HUES64 (cell line): Measurements from ENCODE around the gene CHST7.

Experiments
- H3K27ac ChIP-seq: 2 replicates; pipeline ENCODE4 v1.7.0; 2013; ENCODE audit warnings: low read depth, low read length, inconsistent platforms
- H3K27me3 ChIP-seq: 2 replicates; pipeline ENCODE4 v1.6.1; 2013; ENCODE audit warnings: mild to moderate bottlenecking, low read length; ENCODE audit not compliant: insufficient read depth
- H3K36me3 ChIP-seq: 2 replicates; pipeline ENCODE4 v1.6.1; 2013; ENCODE audit warnings: mild to moderate bottlenecking, low read length; ENCODE audit not compliant: insufficient read depth
- H3K4me1 ChIP-seq: 2 replicates; pipeline ENCODE4 v1.6.1; 2013; ENCODE audit warnings: mild to moderate bottlenecking, low read length, moderate library complexity; ENCODE audit not compliant: insufficient read depth
- H3K4me3 ChIP-seq: 2 replicates; pipeline ENCODE4 v1.5.1; 2013; ENCODE audit warnings: mild to moderate bottlenecking, low read length, moderate library complexity
- H3K9ac ChIP-seq: 2 replicates; pipeline ENCODE4 v1.6.1; 2013; ENCODE audit warnings: mild to moderate bottlenecking, low read depth, low read length
- H3K9me3 ChIP-seq: 2 replicates; pipeline ENCODE4 v1.6.1; 2013; ENCODE audit warnings: low read depth, low read length; ENCODE audit not compliant: insufficient read depth
- WGBS: fragments of 150-250, 120-280 bp; methylation state at CpG from one replicate; pipeline ENCODE4 v1.1.7; 2013; ENCODE audit warnings: missing lambda C conversion rate; 5-methylcytosine and 5-hydroxymethylcytosine counted together

CHST7 gene

DNA sequence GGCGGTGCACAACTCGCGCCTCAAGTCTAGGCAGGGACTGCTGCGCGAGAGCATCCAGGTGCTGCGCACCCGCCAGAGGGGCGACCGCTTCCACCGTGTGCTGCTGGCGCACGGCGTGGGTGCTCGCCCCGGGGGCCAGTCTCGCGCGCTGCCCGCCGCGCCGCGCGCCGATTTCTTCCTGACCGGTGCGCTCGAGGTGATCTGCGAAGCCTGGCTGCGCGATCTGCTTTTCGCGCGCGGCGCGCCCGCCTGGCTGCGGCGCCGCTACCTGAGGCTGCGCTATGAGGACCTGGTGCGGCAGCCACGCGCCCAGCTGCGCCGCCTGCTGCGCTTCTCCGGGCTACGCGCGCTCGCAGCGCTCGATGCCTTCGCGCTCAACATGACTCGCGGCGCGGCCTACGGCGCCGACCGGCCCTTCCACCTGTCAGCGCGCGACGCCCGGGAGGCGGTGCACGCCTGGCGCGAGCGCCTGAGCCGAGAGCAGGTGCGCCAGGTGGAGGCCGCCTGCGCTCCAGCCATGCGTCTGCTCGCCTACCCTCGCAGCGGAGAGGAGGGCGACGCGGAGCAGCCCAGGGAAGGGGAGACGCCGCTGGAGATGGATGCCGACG, 1.3 kb downstream of the CHST7 start:
- no peak overlapping the region for H3K27ac ChIP-seq
- peak overlapping the region; percentile 66 for H3K9ac ChIP-seq
- H3K4me1 ChIP-seq: peaks cover 13% of the 10 kb centered on the region; the same call in 1 of the 2 replicates
- peaks cover 3% of the 10 kb centered on the region; the same call in 1 of the 2 replicates for H3K36me3 ChIP-seq
- H3K9me3 ChIP-seq: no peaks in the 10 kb centered on the region
- WGBS: under 1% methylated on average over 90 of the region's 90 CpGs
- H3K4me3 ChIP-seq: peak overlapping the region; percentile 72
- H3K27me3 ChIP-seq: peaks cover 14% of the 10 kb centered on the region; the same call in 1 of the 2 replicates

DNA sequence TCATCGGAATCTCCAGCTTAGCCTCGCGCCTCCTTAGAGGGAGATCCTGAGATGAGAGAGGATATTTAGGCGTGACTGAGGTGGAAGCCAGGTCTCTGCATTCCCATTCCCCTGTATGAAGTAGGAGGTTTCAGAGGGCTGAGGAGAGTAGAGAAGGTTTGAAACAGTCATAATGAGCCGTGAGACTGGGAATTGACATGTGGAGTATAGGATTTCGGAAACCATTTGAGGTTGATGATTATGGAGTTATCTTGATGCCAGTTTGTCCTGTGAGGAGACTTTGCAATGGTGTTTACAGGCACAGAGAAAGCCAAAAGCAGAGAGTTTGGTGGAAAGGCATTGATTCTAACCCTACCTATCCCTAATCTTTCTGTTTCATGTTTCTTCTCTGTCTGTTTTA, 2.0 kb downstream of the CHST7 start:
- H3K36me3 ChIP-seq: peaks cover 3% of the 10 kb centered on the region; the same call in 1 of the 2 replicates
- H3K4me1 ChIP-seq: peaks cover 13% of the 10 kb centered on the region; the same call in 1 of the 2 replicates
- H3K4me3 ChIP-seq: peak overlapping the region; percentile 72
- no peaks in the 10 kb centered on the region for H3K9me3 ChIP-seq
- H3K9ac ChIP-seq: peak overlapping the region; percentile 66; the same call in 1 of the 2 replicates
- no peak overlapping the region for H3K27ac ChIP-seq
- WGBS: 2% methylated on average over 6 of the region's 6 CpGs
- H3K27me3 ChIP-seq: peaks cover 14% of the 10 kb centered on the region; the same call in 1 of the 2 replicates

DNA sequence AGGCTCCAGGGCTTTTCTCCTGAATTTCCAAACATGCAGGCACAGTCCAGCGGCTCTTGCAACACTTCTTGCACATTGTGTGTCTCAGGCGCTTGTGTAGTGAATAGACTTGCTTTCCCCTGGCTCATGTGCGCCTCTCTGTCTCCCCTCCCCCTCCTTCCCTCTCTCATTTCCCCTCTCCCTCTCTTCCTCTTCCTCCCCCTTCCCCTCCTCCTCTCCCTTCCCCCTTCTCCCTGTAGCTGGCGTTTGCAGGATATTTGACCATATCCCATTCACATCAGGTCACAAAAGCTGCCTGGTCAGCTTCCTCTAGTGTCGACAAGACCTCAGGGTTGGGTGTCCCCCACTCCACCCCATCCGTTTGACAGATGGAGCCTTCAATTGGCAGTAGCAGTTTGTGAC, 2.4 kb downstream of the CHST7 start:
- peak overlapping the region; percentile 72 for H3K4me3 ChIP-seq
- 0 out of 2 replicates have a peak overlapping the region, but pooled peaks have one; percentile 66 for H3K9ac ChIP-seq
- H3K9me3 ChIP-seq: no peaks in the 10 kb centered on the region
- no peak overlapping the region for H3K27ac ChIP-seq
- WGBS: 1% methylated on average over 6 of the region's 6 CpGs
- peaks cover 14% of the 10 kb centered on the region; the same call in 1 of the 2 replicates for H3K27me3 ChIP-seq
- peaks cover 12% of the 10 kb centered on the region; the same call in 1 of the 2 replicates for H3K4me1 ChIP-seq
- peaks cover 3% of the 10 kb centered on the region; the same call in 1 of the 2 replicates for H3K36me3 ChIP-seq

DNA sequence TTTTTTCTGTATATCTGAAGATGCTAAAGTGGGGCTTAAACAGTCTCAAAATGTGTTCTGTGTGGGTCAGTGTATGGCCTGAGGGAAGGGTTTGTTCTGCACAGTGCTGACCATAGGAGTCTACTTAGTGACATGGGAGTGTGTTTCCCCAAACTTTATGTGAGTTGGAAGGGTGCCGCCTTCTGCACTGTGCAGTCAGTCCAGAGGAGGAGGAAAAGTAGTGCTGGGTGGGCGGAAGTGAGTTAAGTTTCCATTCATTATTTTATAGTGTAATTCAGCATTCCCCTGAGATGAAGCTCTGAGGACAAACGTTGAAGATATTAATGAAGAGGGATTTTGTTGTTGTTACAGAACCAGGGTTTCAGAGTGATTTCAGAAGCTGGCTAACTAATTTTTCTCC, 2.9 kb downstream of the CHST7 start:
- Histone ChIP-seq H3K27ac (no peak overlapping the region), H3K36me3 (peaks cover 3% of the 10 kb centered on the region; the same call in 1 of the 2 replicates), H3K4me3 (peak overlapping the region; percentile 72), H3K27me3 (peaks cover 14% of the 10 kb centered on the region; the same call in 1 of the 2 replicates), H3K4me1 (peaks cover 8% of the 10 kb centered on the region; the same call in 1 of the 2 replicates), H3K9me3 (no peaks in the 10 kb centered on the region), H3K9ac (no peak overlapping the region)
- 33% methylated on average over 1 of the region's 3 CpGs for WGBS

DNA sequence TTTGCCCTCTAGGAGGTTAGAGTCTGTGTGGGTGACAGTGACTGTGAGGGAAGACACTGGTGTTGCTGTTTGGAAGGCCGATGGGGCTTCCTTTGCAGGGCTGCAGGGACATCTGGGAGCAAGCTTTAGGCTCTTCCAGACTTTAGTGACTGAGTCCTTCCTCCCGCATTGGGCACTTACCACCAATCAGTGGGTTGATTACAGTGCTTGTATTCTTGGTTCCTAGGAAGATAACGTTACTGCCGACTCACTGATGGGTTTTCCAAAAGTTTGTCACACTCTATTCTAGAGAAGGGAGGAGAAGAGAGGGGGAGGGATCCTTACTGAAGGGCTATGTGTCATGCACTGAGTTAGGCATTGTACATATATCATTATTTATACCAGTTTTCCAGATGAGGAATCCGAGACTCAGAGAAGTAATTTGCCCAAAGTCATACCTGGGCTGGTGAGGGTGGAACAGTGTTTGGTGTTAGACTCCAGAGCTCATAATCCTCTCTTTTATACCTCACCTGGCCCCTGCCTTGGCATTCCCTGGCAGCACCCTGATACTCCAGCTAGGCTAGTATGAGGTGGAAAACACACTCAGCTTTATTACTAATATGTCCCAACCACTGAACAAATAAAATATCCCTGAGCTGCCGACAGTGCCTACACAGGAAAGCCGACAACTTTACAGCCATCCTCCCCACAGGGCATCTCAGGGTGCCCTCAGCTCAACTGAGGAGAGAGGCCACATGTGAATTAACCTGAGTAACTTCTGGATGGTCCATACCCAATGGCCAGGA, 3.8 kb downstream of the CHST7 start:
- Histone ChIP-seq H3K4me3 (peak overlapping the region; percentile 72; the same call in 1 of the 2 replicates), H3K27ac (no peak overlapping the region), H3K4me1 (peaks cover 13% of the 10 kb centered on the region; the same call in 1 of the 2 replicates), H3K36me3 (peaks cover 3% of the 10 kb centered on the region; the same call in 1 of the 2 replicates), H3K9ac (no peak overlapping the region), H3K9me3 (no peaks in the 10 kb centered on the region), H3K27me3 (peaks cover 14% of the 10 kb centered on the region; the same call in 1 of the 2 replicates)
- WGBS: 71% methylated on average over 5 of the region's 7 CpGs

DNA sequence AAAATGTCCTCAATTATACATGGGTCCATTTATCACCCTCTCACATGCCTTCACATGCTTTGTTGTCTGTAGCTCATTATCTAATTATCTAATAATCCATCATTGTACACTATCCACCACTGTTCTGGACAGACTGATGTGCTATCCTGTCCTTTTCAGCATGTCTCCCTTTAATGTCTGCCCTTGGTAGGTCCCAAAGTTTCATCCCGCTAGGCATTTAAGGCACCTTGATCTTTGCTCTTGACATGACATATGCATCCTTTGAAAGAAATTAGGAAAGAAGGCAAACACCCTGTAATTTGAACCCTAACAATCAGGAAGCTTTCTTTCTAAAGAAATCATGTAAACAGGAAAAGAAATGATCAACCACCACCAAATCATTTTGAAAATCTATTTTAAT, 5.7 kb downstream of the CHST7 start:
- H3K27ac ChIP-seq: no peak overlapping the region
- H3K9ac ChIP-seq: no peak overlapping the region
- no peaks in the 10 kb centered on the region for H3K9me3 ChIP-seq
- H3K4me3 ChIP-seq: no peak overlapping the region
- peaks cover 3% of the 10 kb centered on the region; the same call in 1 of the 2 replicates for H3K36me3 ChIP-seq
- 96% methylated on average over 1 of the region's 1 CpG for WGBS
- H3K4me1 ChIP-seq: peaks cover 22% of the 10 kb centered on the region
- H3K27me3 ChIP-seq: peaks cover 13% of the 10 kb centered on the region; the same call in 1 of the 2 replicates

DNA sequence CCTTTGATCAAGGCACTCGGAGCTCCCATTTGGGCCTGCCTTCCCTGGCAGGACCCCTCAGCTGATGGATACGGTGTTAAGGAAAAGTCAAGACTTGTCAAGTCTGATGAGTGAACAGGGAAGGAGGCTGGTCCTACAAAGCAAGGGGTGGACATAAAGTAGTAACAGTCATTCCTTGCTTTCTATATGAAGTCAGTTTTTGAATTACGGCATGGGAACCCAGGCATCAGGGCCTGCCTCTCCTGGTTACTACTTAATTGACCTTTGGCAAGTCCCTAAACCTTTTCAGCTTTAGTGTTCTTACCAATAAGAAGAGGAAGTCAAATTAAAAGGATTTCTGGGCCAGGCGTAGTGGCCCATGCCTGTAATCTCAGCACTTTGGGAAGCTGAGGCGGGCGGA, 7.0 kb downstream of the CHST7 start:
- Histone ChIP-seq H3K9ac (no peak overlapping the region), H3K27ac (no peak overlapping the region)
- WGBS: 95% methylated on average over 6 of the region's 6 CpGs

DNA sequence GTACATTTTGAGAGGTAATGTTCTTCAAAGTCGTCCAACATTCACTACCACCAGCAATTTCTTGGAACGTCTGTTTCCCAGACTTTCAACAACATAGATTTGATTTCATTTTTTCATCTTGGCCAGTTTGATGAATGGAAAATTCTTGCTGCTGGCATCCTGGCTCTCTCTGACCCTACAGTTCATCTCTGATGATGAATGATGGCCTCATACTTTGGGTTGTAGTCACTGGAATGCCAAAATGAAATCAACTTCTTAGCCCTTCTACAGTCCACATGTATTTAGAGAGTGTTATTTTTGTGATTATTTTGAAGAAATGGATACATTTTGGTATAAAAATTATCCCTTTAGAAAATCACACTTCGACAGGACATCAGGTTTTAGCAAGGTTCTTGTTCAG, 8.8 kb downstream of the CHST7 start:
- WGBS: 74% methylated on average over 3 of the region's 3 CpGs
- Histone ChIP-seq H3K9me3 (no peaks in the 10 kb centered on the region), H3K27ac (peak overlapping the region; percentile 64; the same call in 1 of the 2 replicates), H3K4me1 (peaks cover 28% of the 10 kb centered on the region), H3K36me3 (peaks cover 3% of the 10 kb centered on the region; the same call in 1 of the 2 replicates), H3K4me3 (no peak overlapping the region), H3K27me3 (no peaks in the 10 kb centered on the region), H3K9ac (0 out of 2 replicates have a peak overlapping the region, but pooled peaks have one; percentile 7)

More for the DNA sequence above, 7.0 kb downstream of the CHST7 start:
- H3K27me3 ChIP-seq: no peaks in the 10 kb centered on the region
- peaks cover 3% of the 10 kb centered on the region; the same call in 1 of the 2 replicates for H3K36me3 ChIP-seq
- no peak overlapping the region for H3K4me3 ChIP-seq
- peaks cover 22% of the 10 kb centered on the region for H3K4me1 ChIP-seq
- H3K9me3 ChIP-seq: no peaks in the 10 kb centered on the region

DNA sequence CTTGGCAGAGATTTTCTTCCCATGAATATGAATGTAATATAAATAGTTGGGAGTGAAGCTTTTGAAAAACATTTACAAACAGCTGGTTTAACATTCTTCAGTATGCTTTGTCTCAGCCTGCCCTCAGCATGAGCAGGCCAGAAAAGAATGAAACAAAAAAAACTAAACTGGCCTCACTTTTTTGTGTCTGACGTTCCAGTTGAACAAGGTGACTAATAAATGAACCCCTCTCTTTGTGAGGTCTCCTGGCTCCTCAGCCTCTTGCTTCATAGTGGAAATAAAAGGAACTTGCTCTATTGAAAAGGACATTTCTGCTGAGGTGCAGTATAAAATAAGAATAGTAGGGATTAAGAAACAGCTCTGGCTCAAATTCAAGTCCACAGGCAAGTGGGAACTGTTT, 9.4 kb downstream of the CHST7 start:
- Histone ChIP-seq H3K27me3 (no peaks in the 10 kb centered on the region), H3K9me3 (no peaks in the 10 kb centered on the region), H3K36me3 (peaks cover 3% of the 10 kb centered on the region; the same call in 1 of the 2 replicates), H3K27ac (peak overlapping the region; percentile 64; the same call in 1 of the 2 replicates), H3K4me3 (no peak overlapping the region), H3K4me1 (peaks cover 34% of the 10 kb centered on the region), H3K9ac (0 out of 2 replicates have a peak overlapping the region, but pooled peaks have one; percentile 7)
- 25% methylated on average over 1 of the region's 1 CpG for WGBS

DNA sequence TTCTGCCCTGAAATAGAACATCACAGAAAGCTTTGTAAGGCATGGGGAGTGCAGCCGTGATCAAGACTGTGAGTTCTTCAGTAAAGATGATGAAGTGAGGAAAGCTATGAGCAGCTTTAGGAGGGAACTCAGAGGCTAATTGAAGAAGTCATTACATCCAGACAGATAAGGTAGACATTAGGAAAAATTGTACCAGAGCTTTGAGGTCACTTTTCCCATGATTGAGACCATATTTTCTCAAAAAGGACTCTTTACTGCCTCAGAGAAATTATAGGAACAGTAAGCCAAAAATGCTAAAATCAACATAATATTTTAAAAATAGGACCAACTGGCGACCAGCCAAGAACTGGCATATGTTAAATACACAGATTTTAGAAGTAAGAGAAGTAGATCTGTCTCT, 11.2 kb downstream of the CHST7 start:
- Histone ChIP-seq H3K4me1 (peaks cover 42% of the 10 kb centered on the region), H3K4me3 (no peak overlapping the region), H3K9ac (no peak overlapping the region), H3K27ac (no peak overlapping the region), H3K9me3 (no peaks in the 10 kb centered on the region), H3K36me3 (no peaks in the 10 kb centered on the region), H3K27me3 (no peaks in the 10 kb centered on the region)
- WGBS: 92% methylated on average over 1 of the region's 2 CpGs

DNA sequence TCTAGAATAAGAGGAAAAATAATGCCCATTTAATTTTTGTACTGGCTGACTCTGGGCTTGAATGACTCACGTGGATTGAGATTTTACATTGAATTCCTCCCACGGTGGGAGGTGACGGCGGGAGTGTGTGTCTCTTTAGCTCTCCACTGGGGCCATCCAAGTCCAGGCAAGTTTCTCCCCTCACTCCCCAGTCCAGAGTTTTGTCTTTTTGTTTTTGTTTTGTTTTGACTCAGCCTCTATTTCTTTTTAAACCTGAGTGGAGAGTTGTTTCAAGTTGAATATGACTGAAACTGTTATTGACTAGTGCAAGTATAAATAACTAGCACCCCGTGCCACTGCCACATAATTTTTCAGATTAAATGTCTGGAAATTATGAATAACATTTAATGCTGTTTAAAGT, 13.6 kb downstream of the CHST7 start:
- WGBS: 40% methylated on average over 4 of the region's 5 CpGs
- no peak overlapping the region for H3K9ac ChIP-seq
- H3K27ac ChIP-seq: peak overlapping the region; percentile 76; the same call in 1 of the 2 replicates
- no peaks in the 10 kb centered on the region for H3K27me3 ChIP-seq
- H3K4me3 ChIP-seq: no peak overlapping the region
- H3K9me3 ChIP-seq: no peaks in the 10 kb centered on the region
- no peaks in the 10 kb centered on the region for H3K36me3 ChIP-seq
- peaks cover 40% of the 10 kb centered on the region for H3K4me1 ChIP-seq
